K562 (cell line): ENCODE measurements around the gene PRKAG2.

Experiments used
- CREM ChIP-seq: IDR thresholded peaks from 2 replicates; pipeline ENCODE4 v1.6.1; 2014; ENCODE audit warnings: antibody characterized with exemption, low read depth
- DDX20 ChIP-seq: fragments of 450-650 bp; IDR thresholded peaks from 2 replicates; pipeline ENCODE4 v1.6.1; 2016; ENCODE audit warnings: missing genetic modification characterization, low read depth, mild to moderate bottlenecking, missing compliant biosample characterization, moderate library complexity
- EZH2 ChIP-seq: IDR thresholded peaks from 2 replicates; pipeline ENCODE4 v1.6.1; 2012; ENCODE audit warnings: low read depth, mild to moderate bottlenecking, inconsistent platforms, low read length, borderline replicate concordance
- GABPA ChIP-seq: fragments of 200-800 bp; sonication (Bioruptor generic); conservative IDR thresholded peaks from 2 replicates; pipeline ENCODE4 v1.6.1; 2016; ENCODE audit warnings: low read depth, missing genetic modification characterization, missing compliant biosample characterization
- HINFP ChIP-seq: fragments of 450-650 bp; conservative IDR thresholded peaks from 2 replicates; pipeline ENCODE4 v1.6.1; 2016; ENCODE audit warnings: missing genetic modification characterization, low read depth, mild to moderate bottlenecking, control low read depth, missing compliant biosample characterization
- POLR2A ChIP-seq: fragments of 450-650 bp; conservative IDR thresholded peaks from 2 replicates; pipeline ENCODE4 v1.6.1; 2016
- SLC30A9 ChIP-seq: fragments of 250-450 bp; sonication (Bioruptor Pico); IDR thresholded peaks from 2 replicates; pipeline ENCODE4 v1.8.0; 2022; ENCODE audit warnings: mild to moderate bottlenecking, moderate library complexity
- SMAD3 ChIP-seq: fragments of 450-650 bp; formaldehyde crosslinking; conservative IDR thresholded peaks from 2 replicates; pipeline ENCODE4 v1.4.0; 2020; ENCODE audit warnings: mild to moderate bottlenecking
- SOX6 ChIP-seq: fragments of 450-650 bp; IDR thresholded peaks from 2 replicates; pipeline ENCODE4 v1.6.1; 2014; ENCODE audit warnings: mild to moderate bottlenecking
- TEAD1 ChIP-seq, 2 experiments: fragments of 450-650 bp in 1 of 2; sonication (generic) in 1 of 2; formaldehyde crosslinking; IDR thresholded peaks; 2 replicates each; pipeline versions ENCODE4 v1.4.0 to v1.8.0; 2020 to 2022; ENCODE audit warnings: mild to moderate bottlenecking in 2 of 2, missing genetic modification reagents in 1 of 2
- TF ChIP-seq, protein P1 (sequence below): fragments of 250-450 bp; sonication (Bioruptor Pico); IDR thresholded peaks from 2 replicates; pipeline ENCODE4 v1.8.0; 2022; ENCODE audit warnings: moderate library complexity, mild to moderate bottlenecking, inconsistent platforms

DNA sequence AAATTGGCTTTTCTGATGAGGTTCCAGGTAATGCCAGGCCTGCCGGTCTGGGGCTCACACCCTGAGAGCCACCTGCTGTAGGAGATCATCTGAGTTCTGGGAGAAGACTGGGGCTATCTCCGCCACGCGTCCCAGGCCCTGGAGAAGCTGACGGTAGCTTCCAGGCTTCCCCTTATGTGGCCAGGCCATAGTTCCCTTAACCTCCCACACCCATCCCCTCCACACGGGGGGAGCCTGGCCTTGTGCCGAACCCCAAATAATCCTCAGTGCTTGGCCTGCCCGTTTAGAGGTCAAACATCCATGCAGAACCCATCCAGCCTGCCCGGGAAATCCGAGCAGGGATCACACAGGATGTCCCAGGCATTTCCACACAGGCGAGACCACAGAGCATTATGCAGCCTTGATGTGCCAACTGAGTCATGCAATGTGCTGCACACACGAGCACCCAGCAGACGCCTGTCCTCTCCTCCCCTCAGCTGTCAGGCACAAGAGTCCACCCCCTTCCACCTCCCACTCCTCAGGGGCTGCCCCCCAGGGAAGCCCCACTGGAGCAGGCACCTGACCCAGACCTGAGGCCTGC lies 176.2 kb downstream of the PRKAG2 start:
- TF ChIP-seq HINFP (tag) (no peak), SLC30A9 (CRISPR knock-in tag) (no peak), SMAD3 (no peak), TEAD1 (CRISPR knock-in tag; IDR thresholded peaks at IDR 0.05) (no peak), GABPA (tag) (no peak), SOX6 (no peak), EZH2 (no peak), DDX20 (tag) (no peak), POLR2A (no peak), CREM (no peak)
- TF ChIP-seq, protein P1, sequence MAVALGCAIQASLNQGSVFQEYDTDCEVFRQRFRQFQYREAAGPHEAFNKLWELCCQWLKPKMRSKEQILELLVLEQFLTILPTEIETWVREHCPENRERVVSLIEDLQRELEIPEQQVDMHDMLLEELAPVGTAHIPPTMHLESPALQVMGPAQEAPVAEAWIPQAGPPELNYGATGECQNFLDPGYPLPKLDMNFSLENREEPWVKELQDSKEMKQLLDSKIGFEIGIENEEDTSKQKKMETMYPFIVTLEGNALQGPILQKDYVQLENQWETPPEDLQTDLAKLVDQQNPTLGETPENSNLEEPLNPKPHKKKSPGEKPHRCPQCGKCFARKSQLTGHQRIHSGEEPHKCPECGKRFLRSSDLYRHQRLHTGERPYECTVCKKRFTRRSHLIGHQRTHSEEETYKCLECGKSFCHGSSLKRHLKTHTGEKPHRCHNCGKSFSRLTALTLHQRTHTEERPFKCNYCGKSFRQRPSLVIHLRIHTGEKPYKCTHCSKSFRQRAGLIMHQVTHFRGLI (CRISPR knock-in tag): no peak
